CD4-positive, alpha-beta T cell (primary cell): ENCODE measurements around the gene CEP72. TPM values are rescaled to one million over a fixed set of nuclear protein-coding genes. Genes with fewer than 3 reads are reported as not detected.
"Not testable (repeated sequence)": the region's sequence is repeated elsewhere in the genome, so short reads cannot be mapped to it uniquely, and the experiment has no call there.

Experiments used
- ATAC-seq: fragments of 200-7000 bp; cut with Tn5 transposase; one replicate; pipeline ENCODE4 v1.10.0; 2022; ENCODE audit warnings: mild to moderate bottlenecking; ENCODE audit not compliant: poor library complexity
- CTCF ChIA-PET: fragments of 350-600 bp; sonication (Branson Sonifier 250); formaldehyde crosslinking; loops from one replicate; lab custom pipeline; 2021; ENCODE audit warnings: antibody characterized with exemption, inconsistent platforms; lab: Charles Lee
- POLR2A ChIA-PET: fragments of 350-600 bp; sonication (Branson Sonifier 250); formaldehyde crosslinking; loops from one replicate; lab custom pipeline; 2021; ENCODE audit warnings: antibody characterized with exemption, inconsistent platforms; lab: Charles Lee
- DNase-seq, 14 experiments: peaks; one replicate each; pipeline ENCODE4 v3.0.0-alpha.2; 2013 to 2020; ENCODE audit warnings: mixed read lengths in 2 of 14
- H3K27ac ChIP-seq, 2 donors: one replicate each; pipeline versions ENCODE4 v1.5.1 to v1.7.0; 2013; ENCODE audit warnings: low read length in 2 of 2, low read depth in 1 of 2, mild to moderate bottlenecking in 1 of 2
- H3K27me3 ChIP-seq, 2 experiments: 1 replicate in 1 of 2; 2 replicates in 1 of 2; pipeline versions ENCODE4 v1.6.1 to v1.7.0; 2013; ENCODE audit warnings: low read length in 2 of 2, control low read depth in 1 of 2, mild to moderate bottlenecking in 1 of 2, moderate library complexity in 1 of 2; ENCODE audit not compliant: insufficient read depth in 2 of 2, control insufficient read depth in 1 of 2
- H3K36me3 ChIP-seq: one replicate; pipeline ENCODE4 v1.6.1; 2013; ENCODE audit warnings: low read length, control low read depth; ENCODE audit not compliant: insufficient read depth
- H3K4me1 ChIP-seq: one replicate; pipeline ENCODE4 v1.6.1; 2013; ENCODE audit warnings: low read length, control low read depth; ENCODE audit not compliant: insufficient read depth
- H3K4me3 ChIP-seq: one replicate; pipeline ENCODE4 v1.5.1; 2013; ENCODE audit warnings: mild to moderate bottlenecking, low read length, moderate library complexity
- H3K9me3 ChIP-seq, 2 experiments: 1 replicate in 1 of 2; 2 replicates in 1 of 2; pipeline versions ENCODE4 v1.6.1 to v1.7.0; 2013; ENCODE audit warnings: low read length in 2 of 2, mild to moderate bottlenecking in 2 of 2, control low read depth in 1 of 2, moderate library complexity in 1 of 2; ENCODE audit not compliant: control insufficient read depth in 1 of 2, insufficient read depth in 1 of 2
- H3K27ac Mint-ChIP-seq: one replicate; pipeline ENCODE4 v1.8.0; 2020; ENCODE audit warnings: mixed read lengths
- H3K27me3 Mint-ChIP-seq: one replicate; pipeline ENCODE4 v1.8.0; 2021; ENCODE audit warnings: mixed read lengths
- H3K36me3 Mint-ChIP-seq: one replicate; pipeline ENCODE4 v1.8.0; 2021; ENCODE audit warnings: low read depth, mixed read lengths
- H3K4me1 Mint-ChIP-seq: one replicate; pipeline ENCODE4 v1.8.0; 2021; ENCODE audit warnings: low read depth, mixed read lengths
- H3K4me3 Mint-ChIP-seq: one replicate; pipeline ENCODE4 v1.8.0; 2020; ENCODE audit warnings: mild to moderate bottlenecking, mixed read lengths
- H3K9me3 Mint-ChIP-seq: one replicate; pipeline ENCODE4 v1.8.0; 2020; ENCODE audit warnings: mixed read lengths
- CTCF ChIP-seq: fragments of 200-600 bp; IDR thresholded peaks from one replicate; pipeline ENCODE4 v1.8.0; 2022; ENCODE audit warnings: antibody characterized with exemption, mild to moderate bottlenecking
- intact Hi-C, 2 experiments: fragments of 100-400 bp; cut with DNase I in 1 of 2; cut with micrococcal nuclease in 1 of 2; formaldehyde crosslinking; loops; one replicate each; pipeline versions ENCODE4 v1.15.1 to v1.9.0; 2023 to 2025; cut with DNase I, micrococcal nuclease
- total RNA-seq, 174 experiments: library from RNA in 2 of 174; stranded (reverse) in 2 of 174; gene quantifications; one replicate each; pipeline ENCODE4 v1.2.3 and lab custom pipeline; 2021 to 2026

Gene CEP72
- total RNA-seq, 2 experiments from 2014 or later: 7.6 to 8.0 TPM

GRCh38 chr5:581941-582340 lies 30.2 kb upstream of the CEP72 start:
- H3K36me3 Mint-ChIP-seq: no peaks in the 10 kb centered on the region
- no peak overlapping the region for H3K27ac Mint-ChIP-seq

GRCh38 chr5:582445-582844 lies 29.7 kb upstream of the CEP72 start:
- Histone ChIP-seq H3K9me3 (peaks cover 12 to 13% of the 10 kb centered on the region in 2 experiments), H3K27me3 (peaks cover 15 to 28% of the 10 kb centered on the region in 2 experiments)
- ATAC-seq, intact Hi-C loops, H3K4me3 ChIP-seq, H3K36me3 Mint-ChIP-seq, H3K27ac ChIP-seq, H3K4me3 Mint-ChIP-seq, H3K4me1 Mint-ChIP-seq, H3K9me3 Mint-ChIP-seq, DNase-seq, CTCF ChIA-PET, H3K4me1 ChIP-seq, H3K27ac Mint-ChIP-seq, H3K36me3 ChIP-seq, POLR2A ChIA-PET: not testable (repeated sequence)
- H3K27me3 Mint-ChIP-seq: peaks cover 65% of the 10 kb centered on the region

More at GRCh38 chr5:581941-582340, 30.2 kb upstream of the CEP72 start:
- ATAC-seq: no peak
- DNase-seq: no peak
- H3K4me1 ChIP-seq: no peaks in the 10 kb centered on the region
- no peak overlapping the region for H3K4me3 ChIP-seq
- intact Hi-C loops: no loop called here
- peaks cover 17 to 28% of the 10 kb centered on the region in 2 experiments for H3K27me3 ChIP-seq
- peaks cover 6% of the 10 kb centered on the region for H3K9me3 Mint-ChIP-seq
- POLR2A ChIA-PET: no interaction called here
- TF ChIP-seq CTCF: no peak
- H3K9me3 ChIP-seq: peaks cover 13 to 16% of the 10 kb centered on the region in 2 experiments
- H3K27me3 Mint-ChIP-seq: peaks cover 68% of the 10 kb centered on the region
- CTCF ChIA-PET: no interaction called here
- no peaks in the 10 kb centered on the region for H3K36me3 ChIP-seq
- no peak overlapping the region for H3K27ac ChIP-seq
- H3K4me3 Mint-ChIP-seq: no peak overlapping the region
- no peaks in the 10 kb centered on the region for H3K4me1 Mint-ChIP-seq

GRCh38 chr5:582936-583635 lies 29.1 kb upstream of the CEP72 start:
- H3K9me3 Mint-ChIP-seq: peaks cover under 1% of the 10 kb centered on the region
- Histone ChIP-seq H3K9me3 (peaks cover 5 to 13% of the 10 kb centered on the region in 2 experiments), H3K4me3 (no peak overlapping the region), H3K27ac (no peak overlapping the region), H3K4me1 (no peaks in the 10 kb centered on the region), H3K27me3 (peaks cover 15 to 28% of the 10 kb centered on the region in 2 experiments), H3K36me3 (no peaks in the 10 kb centered on the region)
- H3K27me3 Mint-ChIP-seq: peaks cover 65% of the 10 kb centered on the region
- no peak overlapping the region for H3K4me3 Mint-ChIP-seq
- intact Hi-C loops: no loop called here
- ChIA-PET CTCF (no interaction called here), POLR2A (no interaction called here)
- no peaks in the 10 kb centered on the region for H3K4me1 Mint-ChIP-seq
- TF ChIP-seq CTCF: no peak
- H3K36me3 Mint-ChIP-seq: no peaks in the 10 kb centered on the region
- DNase-seq (no peak), ATAC-seq (no peak)
- no peak overlapping the region for H3K27ac Mint-ChIP-seq

GRCh38 chr5:583645-584044 lies 28.5 kb upstream of the CEP72 start:
- CTCF ChIA-PET: no interaction called here
- H3K36me3 ChIP-seq: no peaks in the 10 kb centered on the region
- peaks cover 1 to 13% of the 10 kb centered on the region in 2 experiments for H3K9me3 ChIP-seq
- no peak overlapping the region for H3K27ac ChIP-seq
- intact Hi-C loops: no loop called here
- Mint-ChIP-seq H3K4me3 (no peak overlapping the region), H3K36me3 (no peaks in the 10 kb centered on the region), H3K4me1 (no peaks in the 10 kb centered on the region), H3K27ac (no peak overlapping the region), H3K27me3 (peaks cover 59% of the 10 kb centered on the region), H3K9me3 (no peaks in the 10 kb centered on the region)
- no peak for TF ChIP-seq CTCF
- H3K27me3 ChIP-seq: peaks cover 15 to 28% of the 10 kb centered on the region in 2 experiments
- DNase-seq (no peak), ATAC-seq (no peak)
- POLR2A ChIA-PET: no interaction called here
- no peak overlapping the region for H3K4me3 ChIP-seq
- H3K4me1 ChIP-seq: no peaks in the 10 kb centered on the region
